ENCODE results near the gene CAPN15.

The CAPN15 gene

DNA sequence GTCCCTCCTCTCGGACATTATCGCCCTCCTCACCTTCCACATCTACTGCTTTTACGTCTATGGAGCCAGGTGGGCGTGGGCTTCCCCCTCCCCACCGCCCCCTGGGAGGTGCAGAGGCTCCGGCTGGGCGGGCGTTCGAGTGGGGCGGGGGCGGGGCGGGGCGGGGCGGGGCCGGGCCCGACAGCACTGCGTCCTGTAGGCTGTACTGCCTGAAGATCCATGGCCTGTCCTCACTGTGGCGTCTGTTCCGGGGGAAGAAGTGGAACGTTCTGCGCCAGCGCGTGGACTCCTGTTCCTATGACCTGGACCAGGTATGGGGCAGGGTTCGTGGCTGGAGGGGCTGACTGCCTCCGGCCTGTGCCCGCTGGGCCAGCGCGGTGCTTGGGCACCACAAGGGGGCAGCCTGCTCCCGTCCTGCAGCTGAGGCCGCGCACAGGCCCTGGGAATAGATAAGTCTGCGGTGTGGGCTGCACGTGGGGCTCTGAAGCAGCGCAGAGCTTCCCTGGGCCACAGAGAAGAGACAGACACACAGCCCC, 51.4 kb downstream of the CAPN15 start:
- H3K9me3 ChIP-seq (ENCODE audit: control insufficient read depth, low read length), result no peaks in the 10 kb centered on the region
- H3K36me3 ChIP-seq (ENCODE audit: control insufficient read depth, insufficient read depth, low read length, severe bottlenecking), result peaks cover 14% of the 10 kb centered on the region
- no peak overlapping the region for H3K9ac ChIP-seq (ENCODE audit: low read length)
- no peak overlapping the region for H3K4me3 ChIP-seq (ENCODE audit: low read length)
- no peaks in the 10 kb centered on the region for H3K27me3 ChIP-seq (replicated peaks; ENCODE audit: control insufficient read depth, insufficient read depth, low read length)
- H3K4me1 ChIP-seq (ENCODE audit: control insufficient read depth, insufficient read depth, low read length), result no peaks in the 10 kb centered on the region
- DNase-seq (ENCODE audit: low read depth), result peak; percentile 69

DNA sequence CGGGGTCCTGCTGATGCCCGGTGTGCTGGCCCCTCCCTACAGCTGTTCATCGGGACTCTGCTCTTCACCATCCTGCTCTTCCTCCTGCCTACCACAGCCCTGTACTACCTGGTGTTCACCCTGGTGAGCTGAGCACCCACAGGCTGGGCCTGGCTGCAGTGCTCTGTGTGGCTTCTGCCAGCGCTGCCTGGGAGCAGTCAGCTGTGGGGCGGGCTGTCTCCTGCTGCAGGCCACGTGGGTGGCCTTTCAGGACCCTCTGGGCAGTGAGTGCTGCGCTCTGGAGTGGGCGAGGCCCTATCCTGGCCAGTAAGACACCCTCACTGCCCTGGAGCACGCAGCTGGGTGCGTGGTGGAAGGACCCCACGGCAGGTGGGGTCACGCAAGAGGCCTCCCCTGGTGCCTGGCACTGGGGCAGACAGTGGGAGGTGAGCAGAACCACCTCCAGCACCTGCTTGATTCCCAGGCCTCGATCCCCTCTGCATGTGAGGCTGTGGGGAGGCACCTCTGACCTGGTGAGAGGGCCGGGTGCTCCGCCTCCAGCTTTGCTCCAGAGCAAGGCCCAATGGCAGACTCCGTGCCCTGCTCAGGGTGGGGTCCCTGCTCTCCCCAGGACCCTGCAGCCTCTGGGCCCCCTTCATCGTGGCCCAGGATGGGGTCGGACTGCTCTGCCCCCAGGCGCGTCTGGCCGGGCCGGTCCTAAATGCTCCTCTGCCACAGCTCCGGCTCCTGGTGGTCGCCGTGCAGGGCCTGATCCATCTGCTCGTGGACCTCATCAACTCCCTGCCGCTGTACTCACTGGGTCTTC, 52.8 kb downstream of the CAPN15 start:
- Histone ChIP-seq H3K4me3 (ENCODE audit: low read length) (no peak overlapping the region), H3K4me1 (ENCODE audit: control insufficient read depth, insufficient read depth, low read length) (peaks cover under 1% of the 10 kb centered on the region), H3K9ac (ENCODE audit: low read length) (no peak overlapping the region), H3K36me3 (ENCODE audit: control insufficient read depth, insufficient read depth, low read length, severe bottlenecking) (peaks cover under 1% of the 10 kb centered on the region), H3K27me3 (replicated peaks; ENCODE audit: control insufficient read depth, insufficient read depth, low read length) (no peaks in the 10 kb centered on the region), H3K9me3 (ENCODE audit: control insufficient read depth, low read length) (no peaks in the 10 kb centered on the region)
- DNase-seq (ENCODE audit: low read depth), result no peak

DNA sequence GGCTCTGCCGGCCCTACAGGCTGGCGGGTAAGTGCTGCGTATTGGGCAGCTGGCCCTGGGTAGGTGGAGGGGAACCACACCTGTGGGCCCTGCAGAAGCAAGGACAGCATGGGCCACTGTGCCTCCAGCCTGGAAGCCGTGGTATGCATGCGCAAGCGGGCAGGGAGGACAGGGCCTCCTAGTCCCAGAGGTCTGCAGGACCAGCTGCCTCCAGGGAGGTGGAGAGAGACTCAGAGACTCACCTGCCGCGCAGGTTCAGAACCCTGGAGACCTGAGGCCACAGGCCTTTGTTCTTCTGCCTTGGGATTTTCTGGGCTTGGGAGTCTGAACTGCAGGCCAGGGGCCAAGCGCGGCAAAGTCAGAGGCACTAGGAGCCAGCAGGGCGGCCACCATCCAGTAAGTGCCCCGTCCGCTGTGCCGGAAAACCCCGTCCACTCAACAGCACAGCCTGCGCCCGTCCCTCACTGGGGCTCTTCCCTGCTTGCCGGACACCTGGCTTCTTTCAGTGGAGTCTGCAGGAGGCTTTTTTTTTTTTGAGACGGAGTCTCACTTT, 53.5 kb downstream of the CAPN15 start:
- H3K36me3 ChIP-seq (ENCODE audit: control insufficient read depth, insufficient read depth, low read length, severe bottlenecking), result no peaks in the 10 kb centered on the region
- DNase-seq (ENCODE audit: low read depth), result no peak
- H3K9me3 ChIP-seq (ENCODE audit: control insufficient read depth, low read length), result no peaks in the 10 kb centered on the region
- no peak overlapping the region for H3K4me3 ChIP-seq (ENCODE audit: low read length)
- H3K9ac ChIP-seq (ENCODE audit: low read length), result no peak overlapping the region
- no peaks in the 10 kb centered on the region for H3K27me3 ChIP-seq (replicated peaks; ENCODE audit: control insufficient read depth, insufficient read depth, low read length)
- peaks cover 7% of the 10 kb centered on the region for H3K4me1 ChIP-seq (ENCODE audit: control insufficient read depth, insufficient read depth, low read length)

DNA sequence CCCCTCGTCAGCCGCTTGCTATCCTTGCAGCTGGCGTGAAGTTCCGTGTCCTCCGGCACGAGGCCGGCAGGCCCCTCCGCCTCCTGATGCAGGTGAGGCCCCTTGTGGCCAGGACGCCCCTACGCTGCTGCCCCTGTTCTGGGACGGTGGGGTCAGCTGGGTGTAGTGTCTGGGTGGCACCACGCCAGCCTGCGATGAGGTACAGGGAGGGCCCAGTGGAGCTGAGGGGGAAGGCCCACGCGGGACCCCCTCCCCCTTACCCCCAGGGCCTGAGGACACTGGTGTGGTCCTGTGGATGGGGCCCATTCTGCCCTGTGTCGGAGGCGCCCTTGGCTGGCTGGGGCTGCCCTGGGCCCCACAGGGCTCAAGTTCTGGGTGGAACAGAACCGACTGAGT, 54.7 kb downstream of the CAPN15 start:
- Histone ChIP-seq H3K9me3 (ENCODE audit: control insufficient read depth, low read length) (no peaks in the 10 kb centered on the region), H3K9ac (ENCODE audit: low read length) (no peak overlapping the region), H3K4me1 (ENCODE audit: control insufficient read depth, insufficient read depth, low read length) (peaks cover 19% of the 10 kb centered on the region), H3K36me3 (ENCODE audit: control insufficient read depth, insufficient read depth, low read length, severe bottlenecking) (no peaks in the 10 kb centered on the region), H3K27me3 (replicated peaks; ENCODE audit: control insufficient read depth, insufficient read depth, low read length) (no peaks in the 10 kb centered on the region), H3K4me3 (ENCODE audit: low read length) (no peak overlapping the region)
- no peak for DNase-seq (ENCODE audit: low read depth)

DNA sequence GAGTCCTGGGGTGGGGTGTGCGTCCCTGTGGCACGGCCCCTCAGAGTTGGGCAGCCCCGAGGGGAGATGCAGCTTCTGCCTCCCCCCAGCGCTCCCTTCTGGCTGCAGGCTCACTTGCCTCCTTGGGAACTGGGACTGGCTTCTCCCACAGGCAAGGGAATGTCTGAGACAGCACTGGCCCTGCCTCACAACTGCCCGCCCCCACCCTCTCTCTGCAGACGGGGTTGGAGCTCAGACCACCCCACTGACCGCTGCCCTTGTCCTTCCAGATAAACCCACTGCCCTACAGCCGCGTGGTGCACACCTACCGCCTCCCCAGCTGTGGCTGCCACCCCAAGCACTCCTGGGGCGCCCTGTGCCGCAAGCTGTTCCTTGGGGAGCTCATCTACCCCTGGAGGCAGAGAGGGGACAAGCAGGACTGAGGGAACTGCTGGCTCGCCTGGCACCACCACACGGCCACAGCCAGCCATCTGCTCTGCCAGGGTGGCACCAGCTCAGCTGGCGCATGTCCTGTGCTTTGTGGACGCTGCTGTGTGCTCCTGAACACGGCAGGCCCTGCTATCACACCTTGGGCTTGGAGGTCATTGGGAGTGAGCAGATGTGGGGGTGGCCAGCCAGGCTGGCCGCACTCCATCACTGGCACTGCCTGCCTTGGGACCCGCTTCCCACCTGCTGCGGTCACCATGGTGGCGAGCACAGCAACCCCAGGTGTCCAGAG, 55.3 kb downstream of the CAPN15 start:
- no peak overlapping the region for H3K9ac ChIP-seq (ENCODE audit: low read length)
- H3K36me3 ChIP-seq (ENCODE audit: control insufficient read depth, insufficient read depth, low read length, severe bottlenecking), result no peaks in the 10 kb centered on the region
- no peak overlapping the region for H3K4me3 ChIP-seq (ENCODE audit: low read length)
- H3K9me3 ChIP-seq (ENCODE audit: control insufficient read depth, low read length), result no peaks in the 10 kb centered on the region
- H3K4me1 ChIP-seq (ENCODE audit: control insufficient read depth, insufficient read depth, low read length), result peaks cover 25% of the 10 kb centered on the region
- H3K27me3 ChIP-seq (replicated peaks; ENCODE audit: control insufficient read depth, insufficient read depth, low read length), result no peaks in the 10 kb centered on the region
- DNase-seq (ENCODE audit: low read depth), result no peak

DNA sequence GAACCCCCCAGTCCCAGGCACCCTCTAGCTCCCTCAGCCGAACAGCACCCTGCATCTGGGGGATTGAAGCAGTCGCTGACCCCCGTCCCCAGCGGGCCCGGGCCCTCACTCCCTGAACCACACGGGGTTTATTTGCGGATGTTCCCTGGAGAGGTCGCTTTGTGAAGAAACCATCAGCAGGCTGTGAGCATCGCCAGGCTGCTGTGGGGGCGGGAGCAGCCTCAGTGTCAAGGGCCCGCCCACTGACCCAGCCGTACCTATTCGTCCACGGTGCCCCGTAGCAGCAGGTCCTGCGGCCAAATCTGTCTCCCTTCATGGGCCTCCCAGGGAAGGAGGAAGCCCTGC, 55.9 kb downstream of the CAPN15 start:
- H3K4me1 ChIP-seq (ENCODE audit: control insufficient read depth, insufficient read depth, low read length), result peaks cover 31% of the 10 kb centered on the region

DNA sequence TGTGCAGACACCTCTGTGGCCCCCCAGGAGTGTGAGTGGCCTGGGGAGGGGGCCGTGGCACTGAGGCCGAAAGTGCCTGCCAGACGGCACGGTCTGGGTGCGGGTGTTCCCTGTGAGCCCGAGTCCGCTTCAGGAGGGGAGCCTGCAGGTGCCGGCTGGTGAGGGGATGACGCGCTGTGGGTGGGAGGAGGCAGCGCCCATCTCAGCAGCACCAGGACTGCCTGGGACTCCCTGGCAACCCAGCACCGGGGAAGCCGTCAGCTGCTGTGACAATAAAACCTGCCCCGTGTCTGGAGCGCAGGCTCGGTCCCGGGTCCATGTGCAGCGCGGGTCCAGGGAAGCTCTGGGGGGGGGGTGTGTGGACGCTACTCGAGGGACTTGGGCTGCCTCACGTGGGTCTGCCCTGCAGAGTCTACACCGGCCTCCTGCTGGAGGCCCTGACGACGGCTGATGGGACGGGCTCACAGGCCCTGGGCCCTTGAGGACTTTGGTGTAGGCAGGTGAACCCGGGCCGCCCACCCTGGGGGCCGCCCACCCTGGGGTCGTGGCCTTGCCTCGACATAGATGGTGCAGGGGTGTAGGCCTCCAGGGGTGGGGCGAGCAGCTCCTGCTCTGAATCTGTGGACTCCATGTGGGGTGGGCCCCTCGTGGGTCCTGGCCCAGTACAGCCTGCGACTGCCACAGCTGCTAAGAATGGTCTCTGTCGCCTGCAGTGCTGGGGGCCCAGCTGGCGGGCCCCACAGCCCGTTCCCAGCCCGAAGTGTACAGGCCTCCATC, 56.5 kb downstream of the CAPN15 start:
- Histone ChIP-seq H3K9ac (ENCODE audit: low read length) (no peak overlapping the region), H3K9me3 (ENCODE audit: control insufficient read depth, low read length) (no peaks in the 10 kb centered on the region), H3K4me3 (ENCODE audit: low read length) (no peak overlapping the region), H3K27me3 (replicated peaks; ENCODE audit: control insufficient read depth, insufficient read depth, low read length) (no peaks in the 10 kb centered on the region), H3K36me3 (ENCODE audit: control insufficient read depth, insufficient read depth, low read length, severe bottlenecking) (no peaks in the 10 kb centered on the region), H3K4me1 (ENCODE audit: control insufficient read depth, insufficient read depth, low read length) (peaks cover 31% of the 10 kb centered on the region)
- DNase-seq (ENCODE audit: low read depth), result no peak

More for the DNA sequence above, 55.9 kb downstream of the CAPN15 start:
- DNase-seq (ENCODE audit: low read depth), result no peak
- Histone ChIP-seq H3K36me3 (ENCODE audit: control insufficient read depth, insufficient read depth, low read length, severe bottlenecking) (no peaks in the 10 kb centered on the region), H3K4me3 (ENCODE audit: low read length) (no peak overlapping the region), H3K9ac (ENCODE audit: low read length) (no peak overlapping the region), H3K9me3 (ENCODE audit: control insufficient read depth, low read length) (no peaks in the 10 kb centered on the region), H3K27me3 (replicated peaks; ENCODE audit: control insufficient read depth, insufficient read depth, low read length) (no peaks in the 10 kb centered on the region)

DNA sequence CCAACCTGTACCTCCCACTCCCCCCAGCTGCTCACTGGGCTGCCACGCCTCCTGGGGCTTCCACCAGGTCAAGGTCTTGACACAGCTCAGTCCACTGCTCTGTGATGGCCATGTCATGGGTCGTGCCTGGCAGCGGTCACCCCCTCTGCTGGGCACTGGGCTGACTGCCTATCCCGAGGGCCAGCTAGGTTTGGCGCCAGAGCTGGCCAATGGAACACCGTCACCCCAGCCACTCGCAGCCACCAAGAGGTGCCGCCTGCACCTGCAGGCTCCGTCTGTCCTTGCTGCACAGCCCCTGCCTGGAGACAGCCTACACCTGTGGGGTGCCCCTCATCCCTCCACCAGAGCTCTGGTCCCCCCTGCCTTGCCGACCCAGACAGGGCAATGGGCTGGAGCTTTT, 57.8 kb downstream of the CAPN15 start:
- DNase-seq (ENCODE audit: low read depth), result no peak

DNA sequence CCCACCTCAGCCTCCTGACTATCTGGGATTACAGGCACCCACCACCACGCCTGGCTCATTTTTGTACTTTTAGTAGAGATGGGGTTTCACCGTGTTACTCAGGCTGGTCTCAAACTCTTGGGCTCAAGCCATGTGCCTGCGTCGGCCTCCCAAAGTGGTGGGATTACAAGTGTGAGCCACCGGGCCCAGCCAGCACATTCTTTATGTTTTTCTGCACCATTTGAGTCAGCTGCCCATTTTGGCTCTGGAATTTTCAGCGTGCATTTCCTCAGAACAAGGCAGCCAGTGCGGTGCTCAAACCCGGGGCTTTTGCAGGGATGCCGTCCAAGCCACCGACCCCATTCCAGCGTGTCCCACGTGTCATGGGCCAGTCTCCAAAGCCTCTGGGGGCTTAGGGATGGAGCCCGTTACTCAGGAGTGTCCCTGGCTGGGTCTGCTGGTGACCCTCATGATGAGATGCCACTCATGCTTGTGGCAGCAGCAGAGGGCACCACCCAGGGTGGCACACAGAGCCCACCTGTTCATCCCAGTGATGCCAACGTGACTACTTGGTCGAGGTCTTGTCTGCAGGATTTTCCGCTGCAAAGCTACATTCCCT, 58.6 kb downstream of the CAPN15 start:
- Histone ChIP-seq H3K4me1 (ENCODE audit: control insufficient read depth, insufficient read depth, low read length) (peaks cover 37% of the 10 kb centered on the region), H3K4me3 (ENCODE audit: low read length) (no peak overlapping the region), H3K36me3 (ENCODE audit: control insufficient read depth, insufficient read depth, low read length, severe bottlenecking) (no peaks in the 10 kb centered on the region), H3K9me3 (ENCODE audit: control insufficient read depth, low read length) (no peaks in the 10 kb centered on the region), H3K9ac (ENCODE audit: low read length) (peak overlapping the region; percentile 20), H3K27me3 (replicated peaks; ENCODE audit: control insufficient read depth, insufficient read depth, low read length) (no peaks in the 10 kb centered on the region)
- peak; percentile 43 for DNase-seq (ENCODE audit: low read depth)

More for the DNA sequence above, 57.8 kb downstream of the CAPN15 start:
- H3K36me3 ChIP-seq (ENCODE audit: control insufficient read depth, insufficient read depth, low read length, severe bottlenecking), result no peaks in the 10 kb centered on the region
- H3K9ac ChIP-seq (ENCODE audit: low read length), result no peak overlapping the region
- H3K4me3 ChIP-seq (ENCODE audit: low read length), result no peak overlapping the region
- peaks cover 31% of the 10 kb centered on the region for H3K4me1 ChIP-seq (ENCODE audit: control insufficient read depth, insufficient read depth, low read length)
- no peaks in the 10 kb centered on the region for H3K9me3 ChIP-seq (ENCODE audit: control insufficient read depth, low read length)
- no peaks in the 10 kb centered on the region for H3K27me3 ChIP-seq (replicated peaks; ENCODE audit: control insufficient read depth, insufficient read depth, low read length)

DNA sequence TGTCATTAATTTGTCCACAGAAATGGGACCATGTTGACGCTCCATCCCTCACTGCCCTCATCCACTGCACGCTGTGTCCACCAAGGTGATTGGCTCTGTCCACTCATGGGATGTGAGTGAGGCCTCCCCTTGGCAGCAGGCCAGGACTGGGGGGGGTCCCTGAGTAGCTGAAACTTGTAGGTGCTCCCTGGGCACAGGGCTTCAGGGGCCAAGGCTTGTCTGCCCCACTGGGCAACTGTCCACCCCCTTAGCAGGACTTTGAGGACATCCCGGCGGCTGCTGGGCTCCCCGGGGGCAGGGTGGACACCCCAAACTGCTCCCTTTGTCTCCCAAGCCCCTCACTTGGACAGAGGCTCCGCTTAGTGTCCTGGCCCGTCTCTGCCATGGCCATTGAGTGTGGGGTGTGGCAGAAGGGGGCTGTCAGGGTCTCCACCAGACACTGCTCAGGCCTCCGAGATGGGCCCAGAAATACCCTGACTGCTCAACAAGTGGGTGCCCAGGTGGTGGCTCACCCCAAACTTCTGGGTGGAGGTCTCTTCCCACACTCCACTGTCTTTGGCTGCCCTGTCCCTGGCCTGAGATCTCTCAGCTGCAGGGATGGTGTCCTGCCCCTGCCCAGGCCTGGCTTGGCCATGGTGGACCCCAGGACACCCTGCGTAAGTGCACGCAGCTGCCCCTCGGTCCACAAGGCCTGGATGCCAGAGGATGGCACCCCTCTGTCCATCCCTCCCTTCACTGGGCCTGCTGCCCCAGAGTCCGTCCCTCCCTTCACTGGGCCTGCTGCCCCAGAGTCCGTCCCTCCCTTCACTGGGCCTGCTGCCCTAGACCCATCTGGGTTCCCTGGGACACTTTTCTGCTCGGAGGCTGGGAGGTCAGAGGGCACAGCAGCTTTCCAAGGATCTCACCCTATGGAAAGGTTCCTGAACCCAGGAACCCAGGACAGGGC, 59.4 kb downstream of the CAPN15 start:
- DNase-seq (ENCODE audit: low read depth), result no peak
- peak overlapping the region; percentile 92 for H3K9ac ChIP-seq (ENCODE audit: low read length)
- peak overlapping the region; percentile 86 for H3K4me3 ChIP-seq (ENCODE audit: low read length)
- H3K27me3 ChIP-seq (replicated peaks; ENCODE audit: control insufficient read depth, insufficient read depth, low read length), result no peaks in the 10 kb centered on the region
- no peaks in the 10 kb centered on the region for H3K36me3 ChIP-seq (ENCODE audit: control insufficient read depth, insufficient read depth, low read length, severe bottlenecking)
- peaks cover 42% of the 10 kb centered on the region for H3K4me1 ChIP-seq (ENCODE audit: control insufficient read depth, insufficient read depth, low read length)
- H3K9me3 ChIP-seq (ENCODE audit: control insufficient read depth, low read length), result no peaks in the 10 kb centered on the region
